ENCODE results near the gene KCNJ9. TPM values are rescaled to one million over a fixed set of nuclear protein-coding genes. Genes with fewer than 3 reads are reported as not detected.

The KCNJ9 gene
- total RNA-seq, 2 donors from 2014 or later, result not detected

GRCh38 chr1:160056648-160057169 lies 24.6 kb upstream of the KCNJ9 start:
- H3K27me3 ChIP-seq, result no peaks in the 10 kb centered on the region
- TF ChIP-seq, protein P1, sequence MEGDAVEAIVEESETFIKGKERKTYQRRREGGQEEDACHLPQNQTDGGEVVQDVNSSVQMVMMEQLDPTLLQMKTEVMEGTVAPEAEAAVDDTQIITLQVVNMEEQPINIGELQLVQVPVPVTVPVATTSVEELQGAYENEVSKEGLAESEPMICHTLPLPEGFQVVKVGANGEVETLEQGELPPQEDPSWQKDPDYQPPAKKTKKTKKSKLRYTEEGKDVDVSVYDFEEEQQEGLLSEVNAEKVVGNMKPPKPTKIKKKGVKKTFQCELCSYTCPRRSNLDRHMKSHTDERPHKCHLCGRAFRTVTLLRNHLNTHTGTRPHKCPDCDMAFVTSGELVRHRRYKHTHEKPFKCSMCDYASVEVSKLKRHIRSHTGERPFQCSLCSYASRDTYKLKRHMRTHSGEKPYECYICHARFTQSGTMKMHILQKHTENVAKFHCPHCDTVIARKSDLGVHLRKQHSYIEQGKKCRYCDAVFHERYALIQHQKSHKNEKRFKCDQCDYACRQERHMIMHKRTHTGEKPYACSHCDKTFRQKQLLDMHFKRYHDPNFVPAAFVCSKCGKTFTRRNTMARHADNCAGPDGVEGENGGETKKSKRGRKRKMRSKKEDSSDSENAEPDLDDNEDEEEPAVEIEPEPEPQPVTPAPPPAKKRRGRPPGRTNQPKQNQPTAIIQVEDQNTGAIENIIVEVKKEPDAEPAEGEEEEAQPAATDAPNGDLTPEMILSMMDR (IDR thresholded peaks at IDR 0.05), result no peak
- no peaks in the 10 kb centered on the region for H3K9me3 ChIP-seq
- no peaks in the 10 kb centered on the region for H3K4me1 ChIP-seq
- ATAC-seq (no peak), DNase-seq (no peak)
- no peak overlapping the region for H3K27ac ChIP-seq
- WGBS, 2 donors, result 76 to 88% methylated on average over 1 of the region's 1 CpG
- intact Hi-C loops (cut with DNase I), result no loop called here
- H3K36me3 ChIP-seq (replicated peaks in 1 of 2; ENCODE audit: insufficient read depth in 1 of 2, low read depth in 2 of 2), result no peaks in the 10 kb centered on the region
- H3K4me3 ChIP-seq, result no peak overlapping the region

DNA sequence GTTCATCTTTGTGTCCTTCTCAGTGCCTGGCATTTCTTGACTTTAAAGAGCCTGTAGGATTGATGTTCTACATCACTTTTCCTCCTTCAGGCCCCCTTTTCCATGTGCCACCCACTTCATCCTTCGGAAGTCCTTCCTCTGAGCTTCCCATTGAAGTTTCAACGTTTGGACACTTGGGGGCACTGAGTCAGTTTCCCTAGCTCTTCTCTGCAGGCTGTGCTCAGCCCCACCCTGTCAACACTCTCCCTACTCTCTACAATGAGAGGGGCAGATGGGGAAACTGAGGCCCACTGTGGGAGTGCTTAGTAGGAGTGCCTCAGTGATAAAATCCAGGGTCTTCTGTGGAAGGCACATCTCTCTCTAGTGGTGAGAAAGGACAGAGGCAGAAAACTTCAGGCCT lies 23.3 kb upstream of the KCNJ9 start:
- Histone ChIP-seq H3K36me3 (replicated peaks in 1 of 2; ENCODE audit: insufficient read depth in 1 of 2, low read depth in 2 of 2) (no peaks in the 10 kb centered on the region), H3K27ac (no peak overlapping the region), H3K4me1 (no peaks in the 10 kb centered on the region), H3K4me3 (no peak overlapping the region), H3K9me3 (no peaks in the 10 kb centered on the region), H3K27me3 (no peaks in the 10 kb centered on the region)
- no peak for ATAC-seq
- DNase-seq, result no peak
- intact Hi-C loops (cut with DNase I), result no loop called here
- WGBS, 2 donors, result 25 to 52% methylated on average over 2 of the region's 2 CpGs
- TF ChIP-seq POLR2A (IDR thresholded peaks at IDR 0.05), result no peak
- TF ChIP-seq, protein P1 (IDR thresholded peaks at IDR 0.05), result peak in 2 of 7 experiments; percentile 8 to 9

GRCh38 chr1:160061369-160062229 lies 19.7 kb upstream of the KCNJ9 start:
- TF ChIP-seq, protein P1 (IDR thresholded peaks at IDR 0.05), result no peak
- no peak for TF ChIP-seq POLR2A (IDR thresholded peaks at IDR 0.05)
- DNase-seq (no peak), ATAC-seq (no peak)
- Histone ChIP-seq H3K4me3 (no peak overlapping the region), H3K36me3 (replicated peaks in 1 of 2; ENCODE audit: insufficient read depth in 1 of 2, low read depth in 2 of 2) (no peaks in the 10 kb centered on the region), H3K27ac (no peak overlapping the region), H3K27me3 (no peaks in the 10 kb centered on the region), H3K9me3 (no peaks in the 10 kb centered on the region), H3K4me1 (no peaks in the 10 kb centered on the region)
- intact Hi-C loops (cut with DNase I), result no loop called here
- WGBS, 2 donors, result 37 to 49% methylated on average over 12 to 15 of the region's 15 CpGs

DNA sequence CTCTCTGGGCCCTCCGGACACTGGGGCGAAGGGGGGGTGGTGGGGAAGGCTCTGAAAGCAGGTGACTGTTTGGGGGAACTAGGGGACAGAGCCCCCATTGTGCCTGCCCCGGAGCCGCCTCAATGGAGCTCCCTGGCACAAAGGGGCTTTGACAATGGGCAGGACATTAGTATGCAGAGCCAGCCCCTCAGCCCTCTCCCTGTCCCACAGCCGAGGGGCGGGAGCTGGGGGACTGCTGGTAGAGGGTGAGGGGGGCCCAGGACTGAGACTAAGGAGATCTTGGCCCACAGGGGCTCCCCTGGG lies 19.2 kb upstream of the KCNJ9 start:
- Histone ChIP-seq H3K36me3 (replicated peaks in 1 of 2; ENCODE audit: insufficient read depth in 1 of 2, low read depth in 2 of 2) (no peaks in the 10 kb centered on the region), H3K4me3 (no peak overlapping the region), H3K4me1 (no peaks in the 10 kb centered on the region), H3K9me3 (no peaks in the 10 kb centered on the region), H3K27ac (no peak overlapping the region), H3K27me3 (no peaks in the 10 kb centered on the region)
- ATAC-seq (no peak), DNase-seq (no peak)
- intact Hi-C loops (cut with DNase I), result no loop called here
- WGBS, 2 donors, result 53% methylated on average over 6 of the region's 6 CpGs; no CpG with 5 or more reads in 1 of the 2 donors
- TF ChIP-seq POLR2A (IDR thresholded peaks at IDR 0.05), result no peak
- TF ChIP-seq, protein P1 (IDR thresholded peaks at IDR 0.05), result no peak

- H3K27me3 ChIP-seq, result no peaks in the 10 kb centered on the region
- intact Hi-C loops (cut with DNase I), result no loop called here
- 86 to 96% methylated on average over 4 to 5 of the region's 5 CpGs for WGBS, 2 donors
- H3K36me3 ChIP-seq (replicated peaks in 1 of 2; ENCODE audit: insufficient read depth in 1 of 2, low read depth in 2 of 2), result no peaks in the 10 kb centered on the region
- H3K4me1 ChIP-seq, result no peaks in the 10 kb centered on the region
- no peak for TF ChIP-seq POLR2A (IDR thresholded peaks at IDR 0.05)
- TF ChIP-seq, protein P1 (IDR thresholded peaks at IDR 0.05), result no peak
- H3K9me3 ChIP-seq, result no peaks in the 10 kb centered on the region
- no peak overlapping the region for H3K4me3 ChIP-seq
- DNase-seq (no peak), ATAC-seq (no peak)
- H3K27ac ChIP-seq, result no peak overlapping the region
Measured at GRCh38 chr1:160063176-160063575, 18.2 kb upstream of the KCNJ9 start.
